Sciatic nerve (tissue), 2 donors: ENCODE data around the gene SLC16A2. TPM values are rescaled to one million over a fixed set of nuclear protein-coding genes. Genes with fewer than 3 reads are reported as not detected.
"Not testable (repeated sequence)": the region's sequence is repeated elsewhere in the genome, so short reads cannot be mapped to it uniquely, and the experiment has no call there.

Experiments
- ATAC-seq: fragments of 200-7000 bp; cut with Tn5 transposase; one replicate; pipeline ENCODE4 v1.9.1; 2020; ENCODE audit warnings: mild to moderate bottlenecking, moderate library complexity
- DNase-seq: peaks from one replicate; pipeline ENCODE4 v3.0.0-alpha.2; 2020; ENCODE audit warnings: low spot score
- intact Hi-C: fragments of 100-400 bp; cut with DNase I; formaldehyde crosslinking; loops from one replicate; pipeline ENCODE4 v1.14.2; 2022
- total RNA-seq: library from RNA; stranded (reverse); fragmentation: NEBNext Ultra II Directional; extraction: Animal tissue kit (Norgen Biotek cat#: 25700); gene quantifications from one replicate; pipeline ENCODE4 v1.2.1, GENCODE V29; 2021
- donor health status: DM: no; HTN: no; CAD: no.
- donor health status: DM: no; HTN: no; CAD: no.

The SLC16A2 gene
- total RNA-seq, 1 donor from 2014 or later = 18.2 TPM

- intact Hi-C loops = no loop called here
- no peak for DNase-seq
- ATAC-seq = no peak
Measured at GRCh38 chrX:74493806-74494205, 72.5 kb downstream of the SLC16A2 start.

DNA sequence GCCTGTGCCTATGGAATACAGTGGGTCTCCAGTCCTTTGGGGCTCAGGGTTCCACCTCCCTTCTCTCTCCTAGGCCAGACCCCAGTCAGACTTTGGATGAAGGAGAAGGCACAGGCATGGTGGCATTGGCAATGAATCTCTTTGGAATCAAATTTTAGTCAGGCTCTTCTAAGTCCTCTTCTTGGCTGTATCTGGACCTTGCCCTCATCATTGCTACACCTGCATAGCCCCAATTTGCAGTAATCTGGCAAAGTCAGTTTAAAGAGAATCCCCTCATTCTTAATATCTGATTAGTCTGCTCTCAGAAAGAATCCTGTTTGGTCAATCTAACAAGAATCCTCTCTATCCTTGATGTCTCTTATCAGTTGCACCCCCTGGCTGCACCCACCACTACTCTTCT is 77.6 kb downstream of the SLC16A2 start:
- intact Hi-C loops = no loop called here
- ATAC-seq = no peak

GRCh38 chrX:74500067-74500466 is 78.8 kb downstream of the SLC16A2 start:
- intact Hi-C loops = no loop called here
- no peak for DNase-seq
- ATAC-seq = no peak

More for the DNA sequence above, 77.6 kb downstream of the SLC16A2 start:
- DNase-seq = no peak

GRCh38 chrX:74500555-74500954 is 79.3 kb downstream of the SLC16A2 start:
- ATAC-seq (no peak), DNase-seq (no peak)
- intact Hi-C loops = no loop called here

DNA sequence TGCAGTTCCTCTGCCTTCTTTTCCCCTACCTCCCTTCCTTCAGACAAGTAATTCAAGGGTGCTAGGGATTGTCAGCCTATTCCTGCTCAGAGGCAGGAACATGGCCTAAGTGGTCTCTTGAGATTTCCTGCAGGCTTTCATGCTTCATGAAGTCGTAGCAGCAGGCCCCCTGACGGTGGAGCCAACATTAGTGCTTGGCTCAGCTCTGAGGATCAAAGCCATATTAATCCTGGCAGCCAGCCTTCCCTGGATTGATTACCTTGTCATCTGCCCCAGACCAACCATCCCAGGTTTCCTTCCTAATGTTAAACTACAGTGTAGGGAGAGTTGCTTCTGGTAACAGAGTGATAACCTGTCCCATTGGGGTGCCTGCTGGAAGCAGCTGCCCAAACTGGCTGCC is 84.1 kb downstream of the SLC16A2 start:
- DNase-seq (no peak), ATAC-seq (no peak)
- intact Hi-C loops = no loop called here

DNA sequence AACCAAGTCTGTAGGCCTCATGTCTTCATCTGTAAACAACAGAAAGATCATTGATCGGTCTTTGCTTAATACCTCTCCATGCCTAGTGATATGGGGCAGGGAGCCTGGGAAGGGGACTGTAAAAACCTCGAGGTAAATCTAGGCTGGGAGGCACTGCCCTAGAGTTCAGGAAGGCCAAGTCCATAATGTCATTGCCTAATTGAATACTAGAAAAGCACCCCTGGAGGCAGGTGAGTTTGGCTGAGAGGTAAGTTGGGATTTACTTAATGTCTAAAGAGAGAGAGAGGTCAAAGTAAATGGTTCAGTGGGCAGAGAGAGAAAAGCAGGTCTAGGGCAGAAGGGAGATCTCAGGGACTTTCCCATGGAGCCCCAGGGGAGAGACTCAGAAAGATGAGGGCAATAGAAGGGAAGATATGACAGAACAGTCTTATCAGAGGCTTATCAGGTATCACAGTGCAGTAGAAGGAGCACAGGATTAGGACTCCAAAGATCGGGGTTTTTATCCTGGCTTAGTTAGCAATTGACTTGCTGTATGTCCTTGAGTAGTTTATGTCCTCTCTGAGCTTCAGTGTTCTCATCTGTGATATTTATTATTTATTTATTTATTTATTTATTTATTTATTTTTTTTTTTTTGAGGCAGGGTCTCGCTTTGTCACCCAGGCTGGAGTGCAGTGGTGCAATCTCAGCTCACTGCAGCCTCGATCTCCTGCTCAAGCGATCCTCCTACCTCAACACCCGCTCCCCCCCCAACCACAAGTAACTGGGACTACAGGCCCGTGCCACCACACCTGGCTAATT is 85.2 kb downstream of the SLC16A2 start:
- intact Hi-C loops = no loop called here
- ATAC-seq = no peak

GRCh38 chrX:74507191-74507590 is 85.9 kb downstream of the SLC16A2 start:
- intact Hi-C loops = no loop called here
- DNase-seq = no peak
- ATAC-seq = no peak

More for the DNA sequence above, 85.2 kb downstream of the SLC16A2 start:
- no peak for DNase-seq

- DNase-seq (no peak), ATAC-seq (no peak)
- intact Hi-C loops = no loop called here
Measured at GRCh38 chrX:74509989-74510388, 88.7 kb downstream of the SLC16A2 start.

DNA sequence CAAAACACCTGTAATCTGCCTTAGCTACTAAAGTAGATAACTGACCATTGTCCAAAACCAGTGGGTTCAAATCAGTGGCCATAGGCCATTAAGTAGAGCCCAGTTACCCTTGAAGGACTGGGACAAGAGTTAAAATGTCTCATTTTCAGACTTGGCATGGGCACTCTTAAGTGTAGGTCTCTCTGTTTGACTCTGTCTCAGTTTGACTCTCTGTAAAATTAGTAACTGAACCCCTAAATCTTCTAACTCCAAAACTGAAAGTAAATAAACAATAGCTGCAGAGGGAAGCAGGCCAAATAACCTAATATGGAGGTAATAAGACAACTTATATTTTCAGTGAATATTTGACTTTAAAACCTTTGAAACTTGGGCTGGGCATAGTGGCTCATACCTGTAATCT is 89.1 kb downstream of the SLC16A2 start:
- intact Hi-C loops = no loop called here
- no peak for DNase-seq
- ATAC-seq = no peak

- DNase-seq (no peak), ATAC-seq (no peak)
- intact Hi-C loops = no loop called here
Measured at GRCh38 chrX:74511704-74512103, 90.4 kb downstream of the SLC16A2 start.

DNA sequence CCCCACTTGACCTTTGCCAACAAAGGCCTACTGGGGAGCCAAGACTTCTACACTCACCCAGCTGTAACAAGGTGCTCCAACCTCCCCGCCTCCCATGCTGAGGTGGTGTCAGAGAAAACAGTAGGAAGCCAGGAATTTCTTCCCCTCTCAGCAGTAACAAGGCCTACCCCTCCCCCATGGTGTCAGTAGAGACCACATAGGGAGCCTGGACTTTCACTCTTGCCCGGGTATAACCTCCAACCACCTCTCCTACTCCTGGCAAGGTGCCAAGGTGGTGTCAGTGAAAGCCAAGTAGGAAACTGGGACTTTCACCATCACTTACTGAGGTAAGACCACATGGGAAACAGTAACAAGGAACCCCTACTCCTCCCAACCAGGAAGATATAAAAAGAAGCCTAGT is 93.1 kb downstream of the SLC16A2 start:
- intact Hi-C loops = no loop called here
- no peak for DNase-seq

GRCh38 chrX:74515356-74515755 is 94.1 kb downstream of the SLC16A2 start:
- no peak for ATAC-seq
- DNase-seq = no peak
- intact Hi-C loops = no loop called here

More for the DNA sequence above, 93.1 kb downstream of the SLC16A2 start:
- no peak for ATAC-seq

- DNase-seq, ATAC-seq, intact Hi-C loops: not testable (repeated sequence)
Measured at GRCh38 chrX:74516013-74516412, 94.7 kb downstream of the SLC16A2 start.

- DNase-seq (peak; percentile 63), ATAC-seq (peak; percentile 50)
- intact Hi-C loops = no loop called here
Measured at GRCh38 chrX:74519870-74520269, 98.6 kb downstream of the SLC16A2 start.

DNA sequence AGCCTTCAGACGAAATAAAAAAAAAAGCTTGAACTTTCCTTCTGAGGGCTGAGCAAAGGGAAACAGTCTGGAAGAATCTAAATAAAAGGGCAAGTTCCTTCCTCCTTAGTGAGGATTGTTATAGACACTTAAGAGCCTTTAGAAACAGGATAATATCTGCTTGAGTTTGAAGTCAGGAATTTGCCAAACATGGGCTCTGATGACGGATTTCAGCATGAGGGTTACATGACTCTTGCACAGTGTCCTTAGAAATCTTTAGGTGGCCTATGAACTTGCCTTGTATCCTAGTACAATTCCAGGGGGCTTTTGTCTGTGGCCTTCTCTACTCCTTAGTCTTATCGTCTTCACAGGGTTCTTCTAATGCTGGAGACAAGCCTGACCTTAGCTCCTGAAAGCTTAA is 99.0 kb downstream of the SLC16A2 start:
- ATAC-seq = peak; percentile 18
- intact Hi-C loops = no loop called here
- no peak for DNase-seq

GRCh38 chrX:74520896-74521295 is 99.6 kb downstream of the SLC16A2 start:
- intact Hi-C loops = no loop called here
- DNase-seq = no peak
- ATAC-seq = no peak

- peak; percentile 64 for ATAC-seq
- no peak for DNase-seq
- intact Hi-C loops = no loop called here
Measured at GRCh38 chrX:74521961-74522751, 100.9 kb downstream of the SLC16A2 start.

GRCh38 chrX:74523224-74523623 is 101.9 kb downstream of the SLC16A2 start:
- intact Hi-C loops = no loop called here
- no peak for ATAC-seq
- DNase-seq = no peak

DNA sequence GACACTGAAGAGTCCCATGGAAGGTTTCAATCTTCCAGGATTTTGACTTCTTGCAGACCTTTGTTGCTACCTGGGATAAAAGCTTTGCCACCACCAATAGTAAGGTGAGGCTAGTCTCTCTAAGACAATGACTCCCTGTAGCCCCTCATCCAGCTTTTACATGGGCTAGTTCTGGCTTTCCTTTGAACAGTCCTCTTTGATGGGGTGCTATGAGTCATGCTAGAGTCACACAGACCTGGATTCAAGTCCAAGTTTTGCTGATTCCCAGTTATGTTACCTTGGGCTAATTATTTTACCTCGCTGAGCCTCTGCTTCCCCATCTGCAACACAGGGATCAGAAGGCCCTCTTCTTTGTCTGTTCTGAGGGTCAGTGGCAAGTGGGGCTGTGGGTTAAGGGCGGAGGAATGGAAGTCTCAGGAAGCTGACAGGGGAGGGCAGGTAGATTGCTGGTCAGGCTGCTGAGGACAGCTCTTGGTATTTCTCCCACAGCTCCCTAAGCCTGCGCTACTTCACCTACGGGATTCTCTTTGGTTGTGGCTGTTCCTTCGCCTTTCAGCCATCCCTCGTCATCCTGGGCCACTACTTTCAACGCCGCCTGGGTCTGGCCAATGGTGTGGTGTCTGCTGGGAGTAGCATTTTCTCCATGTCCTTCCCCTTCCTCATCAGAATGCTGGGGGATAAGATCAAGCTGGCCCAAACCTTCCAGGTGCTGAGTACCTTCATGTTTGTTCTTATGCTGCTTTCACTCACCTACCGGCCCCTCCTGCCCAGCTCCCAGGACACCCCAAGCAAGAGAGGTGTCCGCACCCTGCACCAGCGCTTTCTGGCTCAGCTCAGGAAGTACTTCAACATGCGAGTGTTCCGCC is 102.8 kb downstream of the SLC16A2 start:
- DNase-seq = no peak
- intact Hi-C loops = no loop called here
- ATAC-seq = no peak
